Mucosa of descending colon (tissue), 3 donors: ENCODE results near the gene SUMF2. TPM values are rescaled to one million over a fixed set of nuclear protein-coding genes. Genes with fewer than 3 reads are reported as not detected.
"Not testable (repeated sequence)": the region's sequence is repeated elsewhere in the genome, so short reads cannot be mapped to it uniquely, and the experiment has no call there.

Experiments used
- ATAC-seq: fragments of 200-7000 bp; cut with Tn5 transposase; one replicate; pipeline ENCODE4 v1.9.1; 2020; ENCODE audit warnings: mild to moderate bottlenecking, moderate library complexity
- DNase-seq, 3 donors: peaks; one replicate each; pipeline ENCODE4 v3.0.0-alpha.2; 2020
- H3K36me3 ChIP-seq: fragments of 200-600 bp; one replicate; pipeline ENCODE4 v1.8.0; 2021; ENCODE audit warnings: low read depth, mild to moderate bottlenecking
- H3K4me1 ChIP-seq: fragments of 200-600 bp; one replicate; pipeline ENCODE4 v1.8.0; 2021; ENCODE audit warnings: low read depth, mild to moderate bottlenecking
- H3K4me3 ChIP-seq: fragments of 200-600 bp; one replicate; pipeline ENCODE4 v1.8.0; 2021; ENCODE audit warnings: mild to moderate bottlenecking
- H3K9me3 ChIP-seq: fragments of 200-600 bp; one replicate; pipeline ENCODE4 v1.8.0; 2021; ENCODE audit warnings: mild to moderate bottlenecking
- intact Hi-C, 2 donors: fragments of 100-400 bp; cut with DNase I in 1 of 2; cut with micrococcal nuclease in 1 of 2; formaldehyde crosslinking; loops; one replicate each; pipeline versions ENCODE4 v1.11.0 to v1.11.1; 2022; cut with DNase I, micrococcal nuclease
- total RNA-seq, 3 donors: library from RNA; stranded (reverse); fragmentation: NEBNext Ultra II Directional in 2 of 3; extraction: Animal tissue kit (Norgen Biotek cat#: 25700) in 2 of 3; gene quantifications; one replicate each; pipeline versions ENCODE4 v1.2.1 to v1.2.4, GENCODE V29; 2021 to 2023
- TF ChIP-seq, protein P1 (sequence below): fragments of 200-600 bp; IDR thresholded peaks from one replicate; pipeline ENCODE4 v1.8.0; 2022; ENCODE audit warnings: antibody characterized with exemption, mild to moderate bottlenecking
- donor health status: DM: no; HTN: no; CAD: no; lungs with moderate emphysema.
- donor health status: DM: no; HTN: no; CAD: no.
- donor health status: DM: no; HTN: yes; CAD: no.

The SUMF2 gene
- total RNA-seq, 3 donors from 2014 or later: 91.6 to 122 (median 101) TPM

DNA sequence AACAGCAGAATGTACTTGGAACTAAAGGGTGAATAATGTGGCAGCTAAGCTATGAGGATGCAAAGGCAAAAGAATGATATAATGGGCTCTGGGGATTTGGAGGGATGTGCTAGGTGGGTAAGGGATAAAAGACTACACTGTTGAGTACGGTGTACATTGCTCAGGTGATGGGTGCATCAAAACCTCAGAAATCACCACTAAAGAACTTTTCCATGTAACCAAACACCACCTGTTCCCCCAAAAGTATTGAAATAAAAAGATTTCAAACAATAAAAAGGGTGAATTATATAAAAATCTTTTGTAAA lies 43.8 kb downstream of the SUMF2 start:
- no peak for DNase-seq
- ATAC-seq: no peak
- Histone ChIP-seq H3K36me3 (peaks cover 7% of the 10 kb centered on the region), H3K4me3 (no peak overlapping the region), H3K9me3 (no peaks in the 10 kb centered on the region), H3K4me1 (peaks cover 12% of the 10 kb centered on the region)
- TF ChIP-seq, protein P1, sequence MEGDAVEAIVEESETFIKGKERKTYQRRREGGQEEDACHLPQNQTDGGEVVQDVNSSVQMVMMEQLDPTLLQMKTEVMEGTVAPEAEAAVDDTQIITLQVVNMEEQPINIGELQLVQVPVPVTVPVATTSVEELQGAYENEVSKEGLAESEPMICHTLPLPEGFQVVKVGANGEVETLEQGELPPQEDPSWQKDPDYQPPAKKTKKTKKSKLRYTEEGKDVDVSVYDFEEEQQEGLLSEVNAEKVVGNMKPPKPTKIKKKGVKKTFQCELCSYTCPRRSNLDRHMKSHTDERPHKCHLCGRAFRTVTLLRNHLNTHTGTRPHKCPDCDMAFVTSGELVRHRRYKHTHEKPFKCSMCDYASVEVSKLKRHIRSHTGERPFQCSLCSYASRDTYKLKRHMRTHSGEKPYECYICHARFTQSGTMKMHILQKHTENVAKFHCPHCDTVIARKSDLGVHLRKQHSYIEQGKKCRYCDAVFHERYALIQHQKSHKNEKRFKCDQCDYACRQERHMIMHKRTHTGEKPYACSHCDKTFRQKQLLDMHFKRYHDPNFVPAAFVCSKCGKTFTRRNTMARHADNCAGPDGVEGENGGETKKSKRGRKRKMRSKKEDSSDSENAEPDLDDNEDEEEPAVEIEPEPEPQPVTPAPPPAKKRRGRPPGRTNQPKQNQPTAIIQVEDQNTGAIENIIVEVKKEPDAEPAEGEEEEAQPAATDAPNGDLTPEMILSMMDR: no peak
- intact Hi-C loops: no loop called here

DNA sequence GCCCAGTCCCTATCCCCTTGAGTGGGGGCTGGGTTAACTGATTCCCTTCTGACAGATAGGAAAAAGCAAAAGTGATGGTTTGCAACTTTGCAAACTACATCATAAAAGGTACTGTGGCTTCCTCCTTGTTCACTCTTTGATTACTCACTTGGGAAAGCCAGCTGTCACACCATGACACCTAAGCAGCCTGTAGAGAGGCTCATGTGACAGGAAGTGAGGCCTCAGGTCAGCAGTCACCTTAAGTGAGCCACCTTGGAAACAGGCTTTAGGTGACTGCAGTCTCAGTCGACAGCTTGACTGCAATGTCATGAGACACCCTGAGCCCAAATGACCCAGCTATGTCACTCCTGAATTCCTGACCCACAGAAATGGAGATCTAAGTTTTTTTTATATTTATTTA lies 46.5 kb downstream of the SUMF2 start:
- H3K4me3 ChIP-seq: no peak overlapping the region
- DNase-seq: no peak
- ATAC-seq: no peak
- intact Hi-C loops: no loop called here
- no peaks in the 10 kb centered on the region for H3K36me3 ChIP-seq
- no peaks in the 10 kb centered on the region for H3K9me3 ChIP-seq
- TF ChIP-seq, protein P1: no peak
- peaks cover 3% of the 10 kb centered on the region for H3K4me1 ChIP-seq

DNA sequence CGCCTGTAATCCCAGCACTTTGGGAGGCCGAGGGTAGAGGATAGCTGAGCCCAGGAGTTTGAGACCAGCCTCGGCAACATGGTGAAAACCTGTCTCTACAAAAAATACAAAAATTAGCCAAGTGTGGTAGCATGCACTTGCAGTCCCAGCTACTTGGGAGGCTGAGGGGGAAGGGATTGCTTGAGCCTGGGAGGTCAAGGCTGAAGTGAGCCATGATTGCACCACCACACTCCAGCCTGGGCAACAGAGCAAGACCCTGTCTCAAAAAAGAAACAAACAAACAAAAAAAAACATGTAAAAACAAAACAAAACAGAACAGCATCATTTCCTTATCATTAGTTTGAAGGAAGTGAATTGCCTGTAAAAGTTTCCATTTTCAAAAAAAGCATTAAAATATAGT lies 48.2 kb downstream of the SUMF2 start:
- DNase-seq, ATAC-seq, intact Hi-C loops: not testable (repeated sequence)

DNA sequence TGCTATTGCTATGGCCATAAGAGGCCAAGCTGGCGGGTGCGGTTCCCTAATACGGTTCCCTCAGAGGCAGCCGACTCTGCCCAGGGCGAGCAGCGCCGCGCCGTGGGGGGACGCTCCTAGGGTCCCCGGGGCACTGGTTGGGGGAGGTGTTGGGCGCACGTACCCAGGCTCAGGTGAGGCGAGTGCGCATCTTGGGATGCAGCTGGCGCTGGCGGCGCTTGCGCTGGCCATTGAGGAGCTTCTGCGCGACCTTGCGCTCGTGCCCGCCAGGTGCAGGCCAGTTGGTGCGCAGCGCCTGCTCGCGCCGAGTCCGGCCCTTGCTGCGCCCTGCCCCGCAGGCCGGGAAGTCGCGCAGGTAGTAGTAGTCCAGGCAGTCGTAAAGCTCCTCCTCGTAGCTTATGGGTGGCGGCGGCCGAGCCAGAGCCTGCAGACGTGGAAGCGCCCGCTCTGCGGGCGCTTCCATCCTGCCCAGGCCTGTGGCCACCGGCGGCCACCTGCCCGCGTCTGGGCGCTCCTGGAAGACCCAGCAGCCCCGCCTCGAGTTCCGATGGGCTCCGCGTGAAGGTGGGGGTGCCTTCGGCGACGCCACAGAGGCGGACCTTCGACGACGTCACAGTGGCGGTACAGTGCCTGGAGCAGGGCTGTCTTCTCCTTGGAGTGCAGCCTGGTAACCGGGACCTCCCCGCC lies 51.9 kb downstream of the SUMF2 start, which contains the start of gene NUPR2:
NUPR2 (minus strand) TSS at position 566 of the 687 bp plus-strand sequence; CDS start at position 463, 103 bp downstream.
- peak; percentile 91 for ATAC-seq
- TF ChIP-seq, protein P1: no peak
- peak in 2 of 3 donors; percentile 20 to 63 for DNase-seq

More for the DNA sequence above, 48.2 kb downstream of the SUMF2 start:
- not testable (repeated sequence) for H3K9me3 ChIP-seq, H3K4me1 ChIP-seq, H3K4me3 ChIP-seq, H3K36me3 ChIP-seq

DNA sequence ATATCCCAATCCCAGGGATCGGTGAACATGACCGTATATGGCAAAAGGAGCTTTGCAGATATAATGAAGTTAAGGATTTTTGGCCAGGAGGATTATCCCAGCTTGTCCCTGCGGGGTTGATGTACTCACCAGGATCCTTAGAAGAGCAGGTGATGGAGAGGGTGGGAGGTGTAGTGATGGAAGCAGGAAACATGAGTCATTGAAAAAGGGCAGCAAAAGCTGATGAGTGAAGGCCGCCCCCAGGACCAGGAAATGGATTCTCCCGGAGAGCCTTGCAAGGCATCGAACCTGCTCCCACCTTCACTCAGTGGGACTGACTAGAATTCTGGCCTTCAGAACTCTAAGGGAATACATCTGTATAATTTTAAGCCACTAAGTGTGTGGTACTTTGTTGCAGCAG lies 57.4 kb downstream of the SUMF2 start:
- H3K4me1 ChIP-seq: no peaks in the 10 kb centered on the region
- intact Hi-C loops: no loop called here
- TF ChIP-seq, protein P1: no peak
- no peaks in the 10 kb centered on the region for H3K36me3 ChIP-seq
- no peaks in the 10 kb centered on the region for H3K9me3 ChIP-seq
- DNase-seq (no peak), ATAC-seq (no peak)
- no peak overlapping the region for H3K4me3 ChIP-seq

More for the DNA sequence above, 51.9 kb downstream of the SUMF2 start, which contains the start of gene NUPR2:
- Histone ChIP-seq H3K4me1 (no peaks in the 10 kb centered on the region), H3K4me3 (no peak within 1 kb of the TSS), H3K9me3 (no peaks in the 10 kb centered on the region), H3K36me3 (no peaks in the 10 kb centered on the region)
- intact Hi-C loops: no loop called here

DNA sequence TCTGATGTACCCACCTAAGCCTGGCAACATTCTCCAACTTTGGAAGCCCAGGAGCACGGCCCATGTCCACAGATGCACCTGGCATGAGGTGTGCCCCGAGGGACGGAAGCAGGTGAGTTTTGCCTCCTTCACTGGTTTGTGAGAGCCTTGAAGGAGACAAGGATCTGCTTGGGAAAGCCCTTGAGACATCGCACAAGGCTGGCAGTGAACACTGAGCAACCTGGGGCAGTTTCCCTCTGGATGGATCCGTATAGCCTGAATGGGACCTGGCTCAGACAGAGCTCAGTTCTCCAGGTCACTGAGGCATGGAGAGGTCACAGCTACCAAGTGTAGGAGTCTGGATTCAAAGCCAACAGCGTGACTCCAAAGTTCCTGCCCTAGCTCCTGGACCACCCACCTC lies 60.9 kb downstream of the SUMF2 start:
- TF ChIP-seq, protein P1: no peak
- intact Hi-C loops: no loop called here
- no peak for ATAC-seq

More for the DNA sequence above, 60.9 kb downstream of the SUMF2 start:
- Histone ChIP-seq H3K9me3 (no peaks in the 10 kb centered on the region), H3K4me1 (no peaks in the 10 kb centered on the region), H3K36me3 (no peaks in the 10 kb centered on the region), H3K4me3 (no peak overlapping the region)
- no peak for DNase-seq
